SU-DHL-6 (cell line): ENCODE results near the gene PSKH1.

Experiments used
- H2AFZ ChIP-seq: fragments of 200-600 bp; sonication (generic); 2 replicates; pipeline ENCODE4 v1.6.1; 2014; ENCODE audit warnings: low read depth, mild to moderate bottlenecking, moderate library complexity, mixed read lengths, antibody characterized with exemption, low read length; ENCODE audit not compliant: severe bottlenecking
- H3F3A ChIP-seq: fragments of 200-600 bp; shearing (Covaris generic); 2 replicates; pipeline ENCODE4 v1.6.0; 2016; ENCODE audit warnings: antibody characterized with exemption, mild to moderate bottlenecking; ENCODE audit not compliant: insufficient read depth
- H3K27ac ChIP-seq: fragments of 200-600 bp; sonication (generic); 2 replicates; pipeline ENCODE4 v1.5.1; 2016; ENCODE audit warnings: low read depth, mild to moderate bottlenecking, low read length, moderate library complexity, mixed read lengths
- H3K27me3 ChIP-seq: fragments of 200-600 bp; sonication (generic), shearing (Covaris generic); 2 replicates; pipeline ENCODE4 v1.6.0; 2014; ENCODE audit warnings: mild to moderate bottlenecking, low read length
- H3K36me3 ChIP-seq: fragments of 200-600 bp; sonication (generic); 2 replicates; pipeline ENCODE4 v1.6.1; 2014; ENCODE audit warnings: mild to moderate bottlenecking, low read length, mixed read lengths
- H3K4me2 ChIP-seq: fragments of 300-600, 200-600 bp; shearing (Covaris generic), sonication (generic); 2 replicates; pipeline ENCODE4 v1.6.0; 2014; ENCODE audit warnings: low read length, low read depth, mild to moderate bottlenecking; ENCODE audit not compliant: poor library complexity, severe bottlenecking
- H3K4me3 ChIP-seq: fragments of 200-600 bp; sonication (generic); 2 replicates; pipeline ENCODE4 v1.5.1; 2014; ENCODE audit warnings: antibody characterized with exemption, low read length, mild to moderate bottlenecking, mixed read lengths; ENCODE audit not compliant: insufficient read depth, poor library complexity, severe bottlenecking
- H3K79me2 ChIP-seq: fragments of 200-600 bp; sonication (generic); 2 replicates; pipeline ENCODE4 v1.6.1; 2014; ENCODE audit warnings: mild to moderate bottlenecking, low read length, moderate library complexity; ENCODE audit not compliant: insufficient read depth
- H3K9ac ChIP-seq: fragments of 200-600 bp; sonication (generic); 2 replicates; pipeline ENCODE4 v1.7.0; 2014; ENCODE audit warnings: mild to moderate bottlenecking, low read length
- H3K9me2 ChIP-seq: fragments of 200-600 bp; sonication (generic); replicated peaks from 2 replicates; pipeline ENCODE4 v1.6.1; 2014; ENCODE audit warnings: low read length; ENCODE audit not compliant: insufficient read depth
- H3K9me3 ChIP-seq: fragments of 200-600 bp; sonication (generic); 2 replicates; pipeline ENCODE4 v1.6.1; 2014; ENCODE audit warnings: low read length, mixed read lengths; ENCODE audit not compliant: insufficient read depth
- H4K20me1 ChIP-seq: fragments of 200-600 bp; sonication (generic); 2 replicates; pipeline ENCODE4 v1.6.1; 2014; ENCODE audit warnings: low read depth, mild to moderate bottlenecking, antibody characterized with exemption, low read length, moderate library complexity, mixed read lengths
- EZH2phosphoT487 ChIP-seq: fragments of 200-600 bp; sonication (generic), shearing (Covaris generic); conservative IDR thresholded peaks from 2 replicates; pipeline ENCODE4 v1.6.1; 2018; ENCODE audit warnings: mild to moderate bottlenecking, antibody characterized with exemption, low read length, moderate library complexity, mixed read lengths
- TF ChIP-seq, protein P1 (sequence below): fragments of 200-600 bp; sonication (generic); IDR thresholded peaks from one replicate; pipeline ENCODE4 v1.5.1; 2017; ENCODE audit warnings: antibody characterized with exemption, mild to moderate bottlenecking, low read length, moderate library complexity; ENCODE audit not compliant: insufficient read depth, poor library complexity, severe bottlenecking

The PSKH1 gene

GRCh38 chr16:67946966-67947558 is 54.0 kb downstream of the PSKH1 start:
- Histone ChIP-seq H3K36me3 (no peaks in the 10 kb centered on the region), H3K9ac (no peak overlapping the region), H3K79me2 (no peaks in the 10 kb centered on the region), H3K27me3 (no peaks in the 10 kb centered on the region), H3K9me2 (no peaks in the 10 kb centered on the region), H3K9me3 (no peaks in the 10 kb centered on the region), H3K4me3 (no peak overlapping the region), H3F3A (no peaks in the 10 kb centered on the region), H3K4me2 (no peak overlapping the region), H4K20me1 (no peaks in the 10 kb centered on the region), H2AFZ (no peak overlapping the region), H3K27ac (no peak overlapping the region)
- TF ChIP-seq EZH2phosphoT487, result no peak

GRCh38 chr16:67948015-67948414 is 55.0 kb downstream of the PSKH1 start:
- Histone ChIP-seq H4K20me1 (no peaks in the 10 kb centered on the region), H3F3A (no peaks in the 10 kb centered on the region), H3K9me2 (no peaks in the 10 kb centered on the region), H3K9me3 (no peaks in the 10 kb centered on the region), H3K4me3 (no peak overlapping the region), H2AFZ (no peak overlapping the region), H3K27ac (no peak overlapping the region), H3K9ac (no peak overlapping the region), H3K27me3 (no peaks in the 10 kb centered on the region), H3K79me2 (no peaks in the 10 kb centered on the region), H3K36me3 (no peaks in the 10 kb centered on the region), H3K4me2 (no peak overlapping the region)
- TF ChIP-seq, protein P1, sequence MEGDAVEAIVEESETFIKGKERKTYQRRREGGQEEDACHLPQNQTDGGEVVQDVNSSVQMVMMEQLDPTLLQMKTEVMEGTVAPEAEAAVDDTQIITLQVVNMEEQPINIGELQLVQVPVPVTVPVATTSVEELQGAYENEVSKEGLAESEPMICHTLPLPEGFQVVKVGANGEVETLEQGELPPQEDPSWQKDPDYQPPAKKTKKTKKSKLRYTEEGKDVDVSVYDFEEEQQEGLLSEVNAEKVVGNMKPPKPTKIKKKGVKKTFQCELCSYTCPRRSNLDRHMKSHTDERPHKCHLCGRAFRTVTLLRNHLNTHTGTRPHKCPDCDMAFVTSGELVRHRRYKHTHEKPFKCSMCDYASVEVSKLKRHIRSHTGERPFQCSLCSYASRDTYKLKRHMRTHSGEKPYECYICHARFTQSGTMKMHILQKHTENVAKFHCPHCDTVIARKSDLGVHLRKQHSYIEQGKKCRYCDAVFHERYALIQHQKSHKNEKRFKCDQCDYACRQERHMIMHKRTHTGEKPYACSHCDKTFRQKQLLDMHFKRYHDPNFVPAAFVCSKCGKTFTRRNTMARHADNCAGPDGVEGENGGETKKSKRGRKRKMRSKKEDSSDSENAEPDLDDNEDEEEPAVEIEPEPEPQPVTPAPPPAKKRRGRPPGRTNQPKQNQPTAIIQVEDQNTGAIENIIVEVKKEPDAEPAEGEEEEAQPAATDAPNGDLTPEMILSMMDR, result no peak
- TF ChIP-seq EZH2phosphoT487, result no peak

- no peak overlapping the region for H3K4me2 ChIP-seq
- H3K4me3 ChIP-seq, result no peak overlapping the region
- H3K79me2 ChIP-seq, result no peaks in the 10 kb centered on the region
- no peak overlapping the region for H3K27ac ChIP-seq
- H3K9me2 ChIP-seq, result no peaks in the 10 kb centered on the region
- TF ChIP-seq, protein P1, result no peak
- no peak for TF ChIP-seq EZH2phosphoT487
- H3K36me3 ChIP-seq, result no peaks in the 10 kb centered on the region
- H2AFZ ChIP-seq, result no peak overlapping the region
- H3F3A ChIP-seq, result no peaks in the 10 kb centered on the region
- no peak overlapping the region for H3K9ac ChIP-seq
- H4K20me1 ChIP-seq, result no peaks in the 10 kb centered on the region
- H3K27me3 ChIP-seq, result no peaks in the 10 kb centered on the region
- no peaks in the 10 kb centered on the region for H3K9me3 ChIP-seq
These were observed 56.6 kb downstream of the PSKH1 start for GRCh38 chr16:67949645-67950044.

GRCh38 chr16:67950335-67950843 is 57.3 kb downstream of the PSKH1 start:
- Histone ChIP-seq H3K4me3 (no peak overlapping the region), H3K9me3 (no peaks in the 10 kb centered on the region), H2AFZ (no peak overlapping the region), H3K27me3 (no peaks in the 10 kb centered on the region), H3F3A (no peaks in the 10 kb centered on the region), H4K20me1 (no peaks in the 10 kb centered on the region), H3K36me3 (no peaks in the 10 kb centered on the region), H3K9me2 (no peaks in the 10 kb centered on the region), H3K79me2 (no peaks in the 10 kb centered on the region), H3K9ac (no peak overlapping the region), H3K27ac (no peak overlapping the region), H3K4me2 (no peak overlapping the region)
- TF ChIP-seq, protein P1, result no peak
- TF ChIP-seq EZH2phosphoT487, result no peak
